A204.1 (cell line): ENCODE results near the gene CTNNAL1.
"Not testable (repeated sequence)": the region's sequence is repeated elsewhere in the genome, so short reads cannot be mapped to it uniquely, and the experiment has no call there.

Experiments
- FAIRE-seq: peaks from 2 replicates; lab custom pipeline; 2012; peaks lifted over from hg19 to GRCh38; lab: Jason Lieb, UNC

Gene CTNNAL1, protein sequence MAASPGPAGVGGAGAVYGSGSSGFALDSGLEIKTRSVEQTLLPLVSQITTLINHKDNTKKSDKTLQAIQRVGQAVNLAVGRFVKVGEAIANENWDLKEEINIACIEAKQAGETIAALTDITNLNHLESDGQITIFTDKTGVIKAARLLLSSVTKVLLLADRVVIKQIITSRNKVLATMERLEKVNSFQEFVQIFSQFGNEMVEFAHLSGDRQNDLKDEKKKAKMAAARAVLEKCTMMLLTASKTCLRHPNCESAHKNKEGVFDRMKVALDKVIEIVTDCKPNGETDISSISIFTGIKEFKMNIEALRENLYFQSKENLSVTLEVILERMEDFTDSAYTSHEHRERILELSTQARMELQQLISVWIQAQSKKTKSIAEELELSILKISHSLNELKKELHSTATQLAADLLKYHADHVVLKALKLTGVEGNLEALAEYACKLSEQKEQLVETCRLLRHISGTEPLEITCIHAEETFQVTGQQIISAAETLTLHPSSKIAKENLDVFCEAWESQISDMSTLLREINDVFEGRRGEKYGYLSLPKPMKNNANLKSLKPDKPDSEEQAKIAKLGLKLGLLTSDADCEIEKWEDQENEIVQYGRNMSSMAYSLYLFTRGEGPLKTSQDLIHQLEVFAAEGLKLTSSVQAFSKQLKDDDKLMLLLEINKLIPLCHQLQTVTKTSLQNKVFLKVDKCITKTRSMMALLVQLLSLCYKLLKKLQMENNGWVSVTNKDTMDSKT

GRCh38 chr9:109012876-109013678 is at the start of gene CTNNAL1:
TSS of gene CTNNAL1 (minus strand) at chr9:109013499. CDS start at chr9:109013442, 57 bp downstream.
- FAIRE-seq: no peak

DNA sequence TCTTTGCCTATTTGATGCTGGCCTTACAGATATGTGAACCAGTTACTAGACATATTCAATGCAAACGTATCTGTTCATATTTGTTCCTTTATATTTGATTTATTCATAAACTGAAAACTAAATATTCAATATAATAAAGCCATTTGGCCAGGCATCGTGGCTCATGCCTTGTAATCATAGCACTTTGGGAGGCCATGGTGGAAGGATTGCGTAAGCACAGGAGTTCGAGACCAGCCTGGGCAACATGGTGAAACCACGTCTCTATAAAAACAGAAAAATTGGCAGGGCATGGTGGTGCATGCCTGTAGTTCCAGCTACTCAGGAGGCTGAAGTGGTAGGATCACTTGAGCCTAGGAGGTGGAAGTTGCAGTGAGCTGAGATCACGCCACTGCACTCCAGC is 49.2 kb upstream of the CTNNAL1 start:
- FAIRE-seq: no peak

GRCh38 chr9:109060191-109060590 is 46.9 kb upstream of the CTNNAL1 start:
- FAIRE-seq: no peak

DNA sequence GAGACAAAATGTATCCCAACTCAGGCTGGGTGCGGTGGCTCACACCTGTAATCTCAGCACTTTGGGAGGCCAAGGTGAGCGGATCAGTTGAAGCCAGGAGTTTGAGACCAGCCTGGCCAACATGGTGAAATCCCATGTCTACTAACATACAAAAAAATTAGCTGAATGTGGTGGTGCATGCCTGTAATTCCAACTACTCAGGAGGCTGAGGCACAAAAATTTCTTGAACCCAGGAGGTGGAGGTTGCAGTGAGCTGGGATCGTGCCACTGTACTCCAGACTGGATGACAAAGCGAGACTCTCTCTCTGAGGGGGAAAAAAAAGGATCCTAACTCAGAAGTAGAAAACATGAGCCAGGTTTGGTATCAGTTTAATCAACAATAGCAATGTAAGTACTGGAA is 39.8 kb upstream of the CTNNAL1 start:
- not testable (repeated sequence) for FAIRE-seq

DNA sequence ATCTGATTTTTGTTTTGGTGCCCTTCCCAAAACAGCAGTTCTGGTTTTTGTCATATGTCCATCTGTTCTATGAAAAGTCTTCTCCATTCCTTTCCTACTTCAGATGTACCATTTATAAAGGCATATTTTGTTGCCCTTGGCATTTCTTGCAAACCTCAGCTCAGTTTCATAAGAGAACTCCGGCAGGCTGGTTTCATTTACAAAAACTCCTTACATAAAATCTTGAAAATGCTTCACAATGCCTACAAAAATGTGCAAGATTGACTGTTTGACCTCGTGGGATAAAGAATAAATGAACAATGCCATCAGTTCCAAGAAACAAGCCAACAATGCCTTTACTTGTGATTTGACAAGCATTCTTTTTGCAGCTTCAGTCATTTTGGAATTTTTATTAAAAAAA is 39.1 kb upstream of the CTNNAL1 start:
- FAIRE-seq: no peak

- FAIRE-seq: no peak
Observed at GRCh38 chr9:109051733-109052132, 38.4 kb upstream of the CTNNAL1 start.

GRCh38 chr9:109050444-109050843 is 37.1 kb upstream of the CTNNAL1 start:
- FAIRE-seq: no peak

DNA sequence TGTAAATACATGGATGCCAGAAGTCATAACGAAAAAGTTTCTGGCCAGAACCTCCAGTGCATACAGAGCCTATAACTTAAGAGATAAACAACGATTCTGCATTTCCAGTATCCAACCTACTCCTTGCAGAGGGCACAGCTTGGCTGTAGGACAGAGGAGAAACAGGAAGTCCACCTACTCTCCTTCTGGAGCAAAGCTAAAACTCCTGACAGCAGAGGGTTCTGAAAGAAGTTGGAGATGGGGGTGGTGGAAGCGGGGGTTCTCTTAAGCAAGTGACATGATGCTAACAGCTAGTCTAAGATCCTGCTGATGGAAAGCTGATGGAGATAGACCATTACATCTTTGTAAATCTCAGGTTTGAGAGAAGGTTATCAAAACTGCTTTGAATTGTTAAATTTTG is 35.5 kb upstream of the CTNNAL1 start:
- FAIRE-seq: no peak

DNA sequence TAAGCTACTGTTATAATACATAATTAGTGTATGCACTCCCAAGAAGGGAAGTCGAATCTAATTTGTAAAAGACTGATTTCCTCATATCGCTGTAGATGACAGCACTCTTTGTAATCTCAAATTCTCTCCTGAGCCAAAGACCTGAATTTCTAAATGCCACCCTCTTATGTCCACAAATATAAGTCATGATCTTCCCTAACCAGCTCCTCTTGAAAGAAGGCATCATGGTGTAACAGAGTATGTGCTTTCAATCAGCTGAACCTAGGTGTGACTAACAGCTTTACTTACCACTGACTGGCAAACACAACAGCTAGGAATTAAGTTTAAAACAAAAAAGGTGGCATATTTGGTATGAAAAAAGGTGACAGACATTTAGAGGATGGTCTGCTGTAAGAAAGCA is 34.0 kb upstream of the CTNNAL1 start:
- FAIRE-seq: no peak

GRCh38 chr9:109046346-109046745 is 33.0 kb upstream of the CTNNAL1 start:
- no peak for FAIRE-seq

- no peak for FAIRE-seq
Observed at GRCh38 chr9:109043578-109043977, 30.3 kb upstream of the CTNNAL1 start.

DNA sequence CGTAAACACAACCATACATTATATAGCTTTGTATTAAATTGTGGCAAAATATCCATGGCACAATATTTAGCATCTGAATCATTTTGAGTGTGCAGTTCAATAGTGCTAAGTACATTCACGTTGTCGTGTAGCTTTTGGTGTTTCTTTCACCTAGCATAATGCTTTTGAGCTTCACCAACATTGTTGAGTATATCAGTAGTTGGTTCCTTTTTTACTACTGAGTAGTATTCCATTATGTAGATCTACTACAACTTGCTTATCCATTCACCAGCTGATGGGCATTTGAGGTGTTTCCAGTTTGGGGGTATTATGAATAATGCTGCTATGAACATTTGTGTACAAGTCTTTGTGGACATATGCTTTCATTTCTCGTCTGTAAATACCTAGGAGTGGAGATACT is 27.3 kb upstream of the CTNNAL1 start:
- no peak for FAIRE-seq

- FAIRE-seq: no peak
Observed at GRCh38 chr9:109039539-109039938, 26.2 kb upstream of the CTNNAL1 start.

DNA sequence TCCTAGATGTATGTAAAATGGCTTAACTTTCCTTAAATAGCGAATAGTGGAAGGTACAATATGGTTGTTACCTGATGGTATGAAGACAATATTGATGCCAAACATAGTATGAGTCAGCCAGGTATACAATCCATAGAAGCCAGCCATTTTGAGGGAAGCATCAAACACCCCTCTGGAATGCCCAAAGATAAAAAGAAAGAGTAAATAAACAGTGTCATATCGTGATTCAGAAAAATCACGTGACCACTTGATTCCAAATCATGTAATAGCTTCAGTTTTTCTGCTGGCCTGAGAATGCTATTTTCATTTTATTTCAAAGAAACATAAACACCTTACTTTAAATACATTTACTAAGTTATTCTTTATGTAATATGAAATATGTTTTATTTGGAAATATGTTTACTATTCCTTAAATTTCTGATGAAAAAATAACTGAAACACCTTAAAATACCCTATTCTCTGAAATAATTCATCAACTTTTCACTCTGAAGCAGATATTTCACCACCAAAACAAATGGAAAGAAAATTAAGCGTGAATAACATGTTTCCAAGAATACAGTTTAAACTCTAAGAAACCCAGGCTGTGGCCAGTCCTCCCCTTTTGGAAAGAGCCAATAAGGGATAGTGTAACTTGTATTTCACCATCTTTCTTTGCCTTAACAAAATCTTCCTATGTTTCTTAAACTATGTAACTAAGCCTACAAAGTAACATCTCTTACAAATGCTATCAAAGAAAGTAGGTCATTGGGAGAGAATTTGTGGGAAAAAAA is 24.8 kb upstream of the CTNNAL1 start:
- no peak for FAIRE-seq

DNA sequence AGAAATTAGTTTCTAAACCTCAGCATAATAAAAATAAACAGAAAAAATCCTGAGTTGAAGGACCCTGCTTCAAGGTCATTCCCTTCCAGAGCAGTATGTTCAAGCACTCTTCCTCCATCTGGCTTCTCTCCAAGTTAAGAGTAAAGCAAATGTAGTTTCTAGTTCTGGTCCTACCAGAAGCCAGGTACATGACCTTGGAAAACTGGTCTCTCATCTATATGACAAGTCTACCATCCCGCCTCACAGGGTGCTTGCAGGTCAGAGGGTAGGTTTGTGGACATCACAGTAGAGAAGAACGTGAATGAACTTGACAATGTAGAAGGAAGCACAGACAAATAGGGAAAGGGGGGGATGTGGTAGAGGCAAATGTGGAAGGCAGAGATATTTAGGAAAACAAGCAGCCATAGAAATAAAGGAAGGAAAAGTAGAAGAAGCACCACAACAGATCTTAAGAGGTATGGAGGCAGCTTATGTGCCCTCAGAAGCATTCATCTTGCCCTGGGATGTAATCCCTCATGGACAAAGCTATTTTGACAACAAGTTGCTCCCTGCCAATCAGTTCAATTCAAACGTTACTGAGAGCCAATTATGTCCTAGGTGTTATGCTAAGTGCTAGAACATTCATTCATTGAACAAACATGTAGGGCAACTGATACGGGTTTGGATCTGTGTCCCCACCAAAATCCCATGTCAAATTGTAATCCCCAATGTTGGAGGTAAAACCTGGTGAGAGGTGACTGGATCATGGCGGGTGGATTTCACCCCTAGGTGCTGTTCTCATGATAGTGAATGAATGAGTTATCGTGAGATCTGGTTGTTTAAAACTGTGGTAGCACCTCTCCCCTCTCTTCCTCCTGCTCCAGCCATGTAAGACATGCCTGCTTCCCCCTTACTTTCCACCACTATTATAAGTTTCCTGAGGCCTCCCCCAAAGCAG is 23.7 kb upstream of the CTNNAL1 start:
- no peak for FAIRE-seq

- no peak for FAIRE-seq
Observed at GRCh38 chr9:109035684-109036423, 22.6 kb upstream of the CTNNAL1 start.

DNA sequence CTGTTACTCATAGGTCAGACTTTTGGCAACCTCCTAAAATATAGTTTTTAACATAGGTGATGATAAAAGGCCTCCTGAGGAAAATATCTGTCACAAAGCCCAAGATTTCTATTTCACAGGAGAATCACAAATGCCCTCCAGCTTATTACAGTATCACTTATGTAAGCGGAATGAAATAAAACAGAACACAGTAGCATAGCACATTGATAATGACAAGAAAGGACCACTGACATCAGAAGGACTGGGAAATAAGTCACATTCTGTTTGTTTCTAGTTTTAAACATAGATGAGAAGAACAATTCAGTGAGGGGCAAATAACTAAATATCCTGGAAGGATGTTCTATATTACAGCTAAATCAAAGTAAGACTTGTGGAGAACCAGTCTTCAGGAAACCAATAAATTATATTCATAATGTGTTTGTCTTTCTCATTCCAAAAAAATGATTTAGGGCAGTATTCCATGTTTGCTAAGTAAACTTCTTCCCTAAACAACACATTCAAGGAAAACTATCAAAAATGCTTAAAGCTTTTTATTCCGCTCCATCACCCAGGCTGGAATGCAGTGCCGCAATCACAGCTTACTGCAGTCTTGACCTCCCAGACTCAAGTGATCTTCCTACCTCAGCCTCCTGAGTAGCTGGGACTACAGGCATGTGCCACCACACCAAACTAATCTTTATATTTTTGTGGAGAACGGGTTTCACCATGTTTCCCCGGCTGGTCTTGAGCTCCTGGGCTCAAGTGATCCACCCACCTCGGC is 20.8 kb upstream of the CTNNAL1 start:
- FAIRE-seq: no peak

DNA sequence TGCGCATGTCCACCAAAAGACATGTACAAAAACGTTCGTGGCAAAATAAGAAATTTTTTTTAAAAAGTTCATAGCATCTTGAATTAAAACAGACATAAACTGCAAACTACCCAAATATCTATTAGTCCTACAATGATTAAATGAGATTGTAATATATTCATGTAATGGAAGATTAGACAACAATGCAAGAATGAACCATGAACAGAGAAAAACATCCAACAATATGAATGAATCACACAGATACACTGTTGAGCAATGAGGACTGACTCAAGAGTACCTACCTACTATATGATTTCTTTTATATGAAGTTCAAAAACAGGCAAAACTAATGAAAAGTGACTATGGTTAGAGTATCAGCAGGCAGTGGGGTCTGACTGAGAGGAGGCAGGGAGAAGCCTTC is 17.9 kb upstream of the CTNNAL1 start:
- no peak for FAIRE-seq

DNA sequence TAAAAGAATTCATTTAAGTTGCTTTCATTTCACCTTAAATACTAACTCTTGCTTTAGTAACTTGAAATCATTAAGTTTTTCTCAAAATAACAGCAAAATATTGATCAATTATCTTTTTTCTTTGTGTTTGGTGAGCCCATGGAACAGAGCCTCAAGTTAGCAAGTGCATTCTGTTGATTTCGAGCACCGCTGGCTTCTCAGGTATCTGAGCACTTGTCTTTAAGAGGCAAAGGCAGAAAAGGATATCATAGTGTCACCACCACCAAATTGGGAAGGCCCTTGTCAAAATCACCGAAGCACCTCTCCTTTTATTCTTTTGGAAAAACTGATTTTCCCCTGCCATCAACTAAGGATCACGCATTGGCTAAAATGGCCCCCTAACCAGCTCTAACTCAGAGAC is 17.1 kb upstream of the CTNNAL1 start:
- no peak for FAIRE-seq
